HG02943 (cell line): Measurements from ENCODE around the gene ARHGAP45.

Source experiments
- ATAC-seq: cut with Tn5 transposase; IDR thresholded peaks from one replicate; pipeline ENCODE4 v1.9.1; 2021; ENCODE audit warnings: mild to moderate bottlenecking, low read depth, moderate library complexity; ENCODE audit not compliant: unreplicated experiment

The ARHGAP45 gene

DNA sequence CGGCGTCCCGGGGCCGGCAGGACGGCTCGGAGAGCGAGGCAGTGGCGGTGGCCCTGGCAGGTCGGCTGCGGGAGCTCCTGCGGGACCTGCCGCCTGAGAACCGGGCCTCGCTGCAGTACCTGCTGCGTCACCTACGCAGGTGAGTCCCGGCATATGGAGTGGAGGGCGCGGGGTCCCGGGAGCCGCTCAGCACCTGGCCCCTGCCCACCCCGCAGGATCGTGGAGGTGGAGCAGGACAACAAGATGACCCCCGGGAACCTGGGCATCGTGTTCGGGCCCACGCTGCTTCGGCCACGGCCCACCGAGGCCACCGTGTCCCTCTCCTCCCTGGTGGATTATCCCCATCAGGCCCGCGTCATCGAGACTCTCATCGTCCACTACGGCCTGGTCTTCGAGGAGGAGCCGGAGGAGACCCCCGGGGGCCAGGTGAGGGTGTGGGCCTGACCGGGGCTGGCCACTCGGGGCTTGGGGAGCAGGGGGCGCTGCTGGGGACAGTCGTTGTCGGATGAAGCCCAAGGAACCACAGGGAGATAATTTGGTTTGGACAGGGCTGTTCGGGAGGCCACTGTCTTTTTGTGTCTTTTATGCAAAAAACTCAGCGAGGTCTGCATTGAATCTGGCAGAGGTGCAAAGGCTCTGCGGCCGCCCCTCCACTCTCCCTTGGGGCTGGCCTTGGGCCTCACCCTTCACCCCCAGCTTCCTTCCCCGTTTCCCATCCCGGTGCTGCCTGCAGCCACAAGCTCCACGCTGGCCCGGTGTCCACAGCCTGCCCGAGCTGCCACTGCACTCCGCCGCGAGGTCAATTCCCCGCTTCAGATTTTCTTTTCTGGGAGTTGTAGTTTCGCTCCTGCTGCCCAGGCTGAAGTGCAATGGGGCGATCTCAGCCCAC, 16.2 kb downstream of the ARHGAP45 start:
- no peak for ATAC-seq

- ATAC-seq: no peak
Observed at GRCh38 chr19:1084024-1084868, 17.3 kb downstream of the ARHGAP45 start.

GRCh38 chr19:1085053-1085658, 18.2 kb downstream of the ARHGAP45 start:
- no peak for ATAC-seq

DNA sequence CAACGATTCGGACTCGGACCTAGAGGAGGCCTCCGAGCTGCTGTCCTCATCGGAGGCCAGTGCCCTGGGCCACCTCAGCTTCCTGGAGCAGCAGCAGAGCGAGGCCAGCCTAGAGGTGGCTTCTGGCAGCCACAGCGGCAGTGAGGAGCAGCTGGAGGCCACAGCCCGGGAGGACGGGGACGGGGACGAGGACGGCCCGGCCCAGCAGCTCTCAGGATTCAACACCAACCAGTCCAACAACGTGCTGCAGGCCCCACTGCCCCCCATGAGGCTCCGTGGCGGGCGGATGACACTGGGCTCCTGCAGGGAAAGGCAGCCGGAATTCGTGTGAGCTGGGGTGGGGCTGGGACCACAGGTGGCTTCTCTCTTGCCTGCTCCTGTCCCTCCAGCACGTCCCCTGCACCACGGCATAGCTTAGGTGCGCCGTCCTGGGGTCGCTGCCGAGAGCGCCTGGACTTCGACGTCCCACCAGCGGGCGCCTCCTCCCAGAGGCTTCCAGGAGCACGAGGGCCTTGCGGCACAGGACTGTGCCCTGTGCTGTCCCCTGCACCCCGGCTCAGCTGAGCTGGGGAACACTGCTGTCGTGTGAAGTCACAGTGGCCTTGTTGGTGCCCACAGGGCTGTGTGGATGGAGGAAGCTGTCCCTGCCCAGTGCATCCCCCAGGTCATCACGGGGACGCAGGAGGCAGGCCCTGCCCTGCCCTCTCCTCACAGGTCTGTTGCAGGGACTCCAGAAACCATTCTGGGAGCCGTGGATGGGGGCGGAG, 18.9 kb downstream of the ARHGAP45 start:
- ATAC-seq: no peak

DNA sequence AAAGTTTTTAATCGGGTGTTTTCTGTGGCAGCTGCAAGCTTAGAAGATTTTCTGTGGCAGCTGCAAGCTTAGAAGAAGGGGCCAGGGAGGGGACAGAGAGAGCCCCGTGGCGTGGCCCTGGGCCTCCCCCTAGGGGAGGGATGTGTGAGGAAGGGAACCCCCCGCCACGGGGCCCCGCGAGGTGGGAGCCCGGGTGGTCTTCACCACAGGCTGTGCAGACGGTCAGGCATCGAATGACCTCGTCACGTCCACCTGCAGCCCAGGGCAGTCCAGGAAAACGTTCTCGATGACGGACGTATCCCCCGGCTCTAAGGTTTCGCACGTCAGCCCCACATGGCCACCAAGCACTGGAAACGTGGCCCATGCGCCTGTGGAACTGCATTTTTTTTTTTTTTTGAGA, 19.6 kb downstream of the ARHGAP45 start:
- no peak for ATAC-seq

DNA sequence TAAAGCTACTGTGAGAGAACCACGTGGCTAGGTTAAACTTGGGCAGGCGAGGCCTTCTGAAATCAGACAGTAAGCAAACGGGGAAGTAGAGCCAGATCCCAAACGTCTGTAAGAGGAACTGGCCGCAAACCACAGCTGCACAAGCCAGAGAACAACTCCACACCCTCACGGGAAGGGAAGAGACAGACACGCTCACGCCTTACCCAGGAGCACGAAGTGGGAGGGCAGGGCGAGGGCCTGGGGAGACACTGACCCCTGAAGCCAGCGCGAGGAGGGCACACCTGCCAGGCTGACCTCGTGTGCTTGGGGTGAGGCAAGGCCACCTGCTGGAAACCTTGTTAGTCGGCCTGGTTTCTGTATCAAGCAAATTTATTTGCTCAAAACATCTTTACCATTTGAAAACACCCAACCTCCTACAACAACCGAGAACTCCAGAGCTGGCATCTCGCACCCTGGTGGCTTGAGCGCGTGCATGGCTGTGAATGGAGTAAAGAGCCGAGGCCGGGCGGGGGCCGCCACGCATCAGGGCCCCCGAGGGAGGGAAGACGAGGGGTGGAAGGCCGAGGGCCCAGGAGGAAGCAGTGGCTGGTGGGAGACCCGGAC, 20.9 kb downstream of the ARHGAP45 start:
- ATAC-seq: no peak

DNA sequence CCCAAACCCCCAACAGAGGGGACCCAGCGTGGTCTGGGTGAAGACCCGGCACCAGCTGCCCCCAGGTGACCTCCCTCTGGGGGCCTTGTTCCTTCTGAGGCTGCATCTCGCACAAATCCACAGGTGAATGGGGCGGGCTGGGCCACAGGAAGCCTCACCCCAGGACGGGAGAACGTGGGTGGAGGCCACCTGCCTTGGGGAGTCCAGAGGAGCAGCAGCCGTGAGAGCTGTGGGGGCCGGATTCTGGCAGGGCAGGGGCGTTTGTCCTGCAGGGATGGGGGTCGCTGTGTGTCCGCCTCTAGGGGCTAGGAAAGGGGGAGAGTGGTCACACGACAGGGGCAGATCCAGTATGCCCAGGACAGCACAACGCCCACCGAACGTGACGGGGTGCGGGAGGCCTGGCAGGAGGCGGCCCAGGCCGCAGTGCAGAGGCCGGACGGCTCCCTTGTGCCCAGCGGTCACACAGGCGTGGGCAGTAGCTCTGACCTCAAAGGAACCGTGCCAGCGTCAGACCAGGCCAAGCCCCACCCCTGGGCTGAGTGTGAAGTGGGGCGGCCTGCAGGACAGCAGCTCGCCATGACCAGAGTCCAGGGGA, 21.5 kb downstream of the ARHGAP45 start:
- no peak for ATAC-seq

- ATAC-seq: no peak
Observed at GRCh38 chr19:1089126-1089771, 22.3 kb downstream of the ARHGAP45 start.

DNA sequence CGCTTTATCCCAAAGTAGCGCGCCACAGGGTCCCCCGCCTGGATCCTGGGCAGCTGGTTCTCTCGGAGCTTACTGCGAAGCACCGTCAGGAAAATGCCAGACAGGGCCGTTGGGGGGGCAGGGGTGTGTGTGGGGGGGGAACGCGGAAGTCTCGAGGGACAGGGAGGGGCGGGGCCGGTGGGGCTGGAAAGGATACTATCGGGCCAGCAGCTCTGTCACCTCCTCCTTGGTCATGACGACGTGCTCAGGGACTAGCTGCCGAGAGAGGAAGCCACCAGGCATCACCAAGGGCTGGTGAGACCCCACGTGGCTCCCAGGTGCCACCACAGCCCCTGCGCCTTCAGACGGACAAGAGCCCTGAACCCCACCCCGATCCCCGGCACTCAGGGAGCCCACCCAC, 22.9 kb downstream of the ARHGAP45 start:
- no peak for ATAC-seq

- ATAC-seq: no peak
Observed at GRCh38 chr19:1090731-1091543, 24.0 kb downstream of the ARHGAP45 start.

- ATAC-seq: no peak
Observed at GRCh38 chr19:1091544-1092175, 24.7 kb downstream of the ARHGAP45 start.

DNA sequence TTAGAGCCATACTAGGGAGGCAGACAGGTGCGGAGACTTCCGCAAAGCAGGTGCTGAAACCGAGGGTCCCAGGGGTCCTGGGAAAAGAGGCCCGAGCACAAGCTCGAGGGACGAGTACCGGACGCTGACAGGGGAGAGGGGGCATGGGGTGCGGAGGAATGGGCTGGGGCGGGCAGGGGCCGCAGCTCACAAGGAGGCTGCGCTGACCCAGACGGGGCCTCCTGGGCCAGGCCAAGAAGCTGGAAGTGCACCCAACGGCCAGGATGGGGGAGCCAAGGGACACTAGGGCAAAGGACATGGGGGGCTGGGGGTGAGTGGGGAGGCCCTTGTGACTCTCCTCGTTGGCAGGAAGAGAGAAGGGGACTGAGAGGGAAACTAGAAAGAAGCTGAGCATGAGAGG, 26.4 kb downstream of the ARHGAP45 start:
- no peak for ATAC-seq

DNA sequence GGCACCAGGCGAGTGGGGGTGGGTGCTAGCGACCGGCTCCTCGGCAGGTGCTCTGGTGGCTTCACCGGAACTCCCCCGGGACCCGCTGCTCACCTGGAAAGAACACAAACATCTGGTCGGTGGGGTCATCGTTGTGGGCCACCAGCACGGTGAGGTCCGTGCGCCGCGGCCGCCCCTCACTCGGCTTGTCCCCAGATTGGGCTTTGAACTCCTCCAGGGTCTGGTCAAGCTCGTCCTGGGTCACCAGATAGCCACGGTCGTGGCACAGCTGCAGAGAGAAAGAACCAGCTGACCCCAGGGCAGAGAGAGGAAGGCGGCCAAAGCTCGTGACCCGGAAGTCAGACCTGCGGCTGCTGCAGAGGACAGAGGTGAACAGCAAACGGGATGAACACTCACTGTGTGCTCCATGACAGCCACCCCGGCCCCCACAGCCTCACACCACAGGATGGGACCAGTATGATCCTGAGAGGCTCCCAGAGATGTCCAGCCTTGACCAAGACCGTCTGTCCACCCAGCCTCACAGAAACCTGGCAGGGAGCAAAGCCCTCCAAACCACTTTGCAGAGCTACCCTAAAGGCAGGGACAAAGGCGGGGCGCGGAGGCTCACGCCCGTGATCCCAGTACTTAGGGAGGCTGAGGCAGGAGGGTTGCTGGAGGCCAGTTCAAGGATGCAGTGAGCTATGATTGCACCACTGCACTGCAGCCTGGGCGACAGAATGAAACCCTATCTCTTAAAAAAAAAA, 27.0 kb downstream of the ARHGAP45 start:
- no peak for ATAC-seq

DNA sequence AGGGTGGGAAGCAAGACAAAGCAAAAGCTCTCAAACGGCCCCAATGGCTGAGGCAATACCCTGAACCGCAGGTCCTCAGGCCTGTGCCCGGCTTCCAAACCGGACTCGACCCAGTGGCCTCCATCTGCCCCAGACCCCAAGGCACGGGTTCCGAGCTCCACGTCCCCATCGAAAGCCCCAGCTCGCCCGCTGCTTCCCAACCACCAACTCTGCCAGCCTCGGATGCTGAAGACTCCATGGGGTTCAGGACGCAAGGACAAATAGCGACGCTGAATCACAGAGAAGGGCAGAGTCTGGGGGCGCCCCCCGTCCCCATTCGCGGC, 27.6 kb downstream of the ARHGAP45 start:
- ATAC-seq: no peak

GRCh38 chr19:1094978-1095701, 28.2 kb downstream of the ARHGAP45 start, which contains the start of gene POLR2E:
POLR2E (minus strand) TSS chr19:1095375; CDS start chr19:1095315, 60 bp downstream.
- ATAC-seq: peak; percentile 77

DNA sequence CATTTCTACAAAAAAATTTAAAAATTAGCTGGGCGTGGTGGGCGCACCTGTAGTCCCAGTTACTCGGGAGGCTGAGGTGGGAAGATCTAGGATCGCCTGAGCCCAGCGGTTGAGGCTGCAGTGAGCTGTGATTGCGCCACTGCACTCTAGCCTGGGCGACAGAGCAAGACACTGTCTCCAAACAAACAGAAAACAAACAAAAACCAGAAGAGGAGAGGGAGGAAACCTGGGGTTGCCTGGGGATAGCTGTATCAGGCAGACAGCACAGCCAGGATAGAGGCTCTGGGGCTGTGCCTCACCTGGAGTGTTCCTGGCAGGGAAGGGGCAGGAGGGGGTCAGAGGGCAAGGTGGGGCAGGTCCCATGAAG, 30.8 kb downstream of the ARHGAP45 start:
- ATAC-seq: no peak
